Keratinocyte (primary cell): ENCODE results near the gene DHRS12. TPM values are rescaled to one million over a fixed set of nuclear protein-coding genes. Genes with fewer than 3 reads are reported as not detected.

Source experiments
- DNase-seq: peaks from one replicate; pipeline ENCODE4 v3.0.0-alpha.2; 2011; ENCODE audit warnings: low read depth, missing footprints, low spot score
- FAIRE-seq: peaks from 2 replicates; lab custom pipeline; 2011; peaks lifted over from hg19 to GRCh38; lab: Jason Lieb, UNC
- H2AFZ ChIP-seq: 2 replicates; pipeline ENCODE4 v1.6.0; 2012; ENCODE audit warnings: low read length, control low read depth, inconsistent platforms; ENCODE audit not compliant: control insufficient read depth
- H3K27ac ChIP-seq: 2 replicates; pipeline ENCODE4 v1.5.1; 2011; ENCODE audit warnings: low read length; ENCODE audit not compliant: control insufficient read depth, insufficient read depth
- H3K27me3 ChIP-seq: 3 replicates; pipeline ENCODE4 v1.6.0; 2011; ENCODE audit warnings: low read length; ENCODE audit not compliant: control insufficient read depth, insufficient read depth; ENCODE audit errors: extremely low read depth
- H3K36me3 ChIP-seq, 2 experiments: 2 replicates in 1 of 2; 3 replicates in 1 of 2; pipeline ENCODE4 v1.5.1; 2011; ENCODE audit warnings: low read length in 2 of 2, mild to moderate bottlenecking in 1 of 2; ENCODE audit not compliant: control insufficient read depth in 2 of 2, insufficient read depth in 2 of 2; ENCODE audit errors: extremely low read depth in 1 of 2
- H3K4me1 ChIP-seq: 3 replicates; pipeline ENCODE4 v1.5.1; 2011; ENCODE audit warnings: low read length; ENCODE audit not compliant: control insufficient read depth, insufficient read depth; ENCODE audit errors: extremely low read depth
- H3K4me2 ChIP-seq: 3 replicates; pipeline ENCODE4 v1.6.0; 2011; ENCODE audit warnings: low read depth, low read length; ENCODE audit not compliant: control insufficient read depth, insufficient read depth; ENCODE audit errors: extremely low read depth
- H3K4me3 ChIP-seq, 3 experiments: fragments of 200-600 bp in 1 of 3; sonication (generic) in 1 of 3; 2 replicates in 2 of 3; 3 replicates in 1 of 3; pipeline ENCODE4 v1.5.1; 2011 to 2016; ENCODE audit warnings: low read length in 3 of 3, mild to moderate bottlenecking in 3 of 3, control low read depth in 2 of 3, inconsistent platforms in 1 of 3, low read depth in 1 of 3, mixed read lengths in 1 of 3, mixed run types in 1 of 3, moderate library complexity in 1 of 3; ENCODE audit not compliant: control insufficient read depth in 2 of 3, insufficient read depth in 2 of 3; ENCODE audit errors: extremely low read depth in 1 of 3
- H3K79me2 ChIP-seq: 2 replicates; pipeline ENCODE4 v1.6.0; 2012; ENCODE audit warnings: low read length; ENCODE audit not compliant: control insufficient read depth, insufficient read depth
- H3K9ac ChIP-seq: 3 replicates; pipeline ENCODE4 v1.6.0; 2011; ENCODE audit warnings: low read length; ENCODE audit not compliant: control insufficient read depth, insufficient read depth; ENCODE audit errors: extremely low read depth
- H3K9me1 ChIP-seq: 3 replicates; pipeline ENCODE4 v1.6.0; 2011; ENCODE audit warnings: low read length; ENCODE audit not compliant: control insufficient read depth, insufficient read depth; ENCODE audit errors: extremely low read depth
- H3K9me3 ChIP-seq: 2 replicates; pipeline ENCODE4 v1.5.1; 2012; ENCODE audit warnings: low read depth, low read length; ENCODE audit not compliant: control insufficient read depth
- H4K20me1 ChIP-seq: 3 replicates; pipeline ENCODE4 v1.6.0; 2011; ENCODE audit warnings: low read length; ENCODE audit not compliant: control insufficient read depth, insufficient read depth; ENCODE audit errors: extremely low read depth
- EZH2 ChIP-seq: IDR thresholded peaks from one replicate; pipeline ENCODE4 v1.6.1; 2012; ENCODE audit warnings: inconsistent platforms, mild to moderate bottlenecking, low read length, moderate library complexity
- dilution Hi-C: fragments of 300-500 bp; cut with MboI; formaldehyde crosslinking; loops from one replicate; pipeline ENCODE4 v1.7.0; 2020; ENCODE audit warnings: low sequenced_read_pairs; ENCODE audit not compliant: extremely low pct_ligation_motif_present
- polyA plus RNA-seq, 5 experiments: library from polyadenylated mRNA; depleted of rRNA in 3 of 5; stranded (reverse) in 3 of 5; stranded (forward) in 1 of 5; unstranded in 1 of 5; fragments of >200 nt; gene quantifications; 1 replicate in 1 of 5; 2 replicates in 3 of 5; 3 replicates in 1 of 5; pipeline versions ENCODE4 v1.2.1 to v1.2.3, GENCODE V29; 2011 to 2012; ENCODE audit warnings: missing spikeins in 2 of 5, low read depth in 1 of 5, low replicate concordance in 1 of 5
- TF ChIP-seq, protein P1 (sequence below), 3 experiments: IDR thresholded peaks in 1 of 3; conservative IDR thresholded peaks in 1 of 3; optimal IDR thresholded peaks in 1 of 3; 2 replicates in 2 of 3; 3 replicates in 1 of 3; pipeline versions ENCODE3 to v1.5.1; 2011; ENCODE audit warnings: low read length in 3 of 3, mild to moderate bottlenecking in 3 of 3, moderate library complexity in 2 of 3, control low read depth in 1 of 3, inconsistent platforms in 1 of 3; ENCODE audit not compliant: insufficient read depth in 2 of 3; ENCODE audit errors: extremely low read depth in 1 of 3

Gene DHRS12
- polyA plus RNA-seq, 1 donor (not counting 4 experiments of a cell fraction or from before 2014, with no cell fraction given) = 6.1 TPM

DNA sequence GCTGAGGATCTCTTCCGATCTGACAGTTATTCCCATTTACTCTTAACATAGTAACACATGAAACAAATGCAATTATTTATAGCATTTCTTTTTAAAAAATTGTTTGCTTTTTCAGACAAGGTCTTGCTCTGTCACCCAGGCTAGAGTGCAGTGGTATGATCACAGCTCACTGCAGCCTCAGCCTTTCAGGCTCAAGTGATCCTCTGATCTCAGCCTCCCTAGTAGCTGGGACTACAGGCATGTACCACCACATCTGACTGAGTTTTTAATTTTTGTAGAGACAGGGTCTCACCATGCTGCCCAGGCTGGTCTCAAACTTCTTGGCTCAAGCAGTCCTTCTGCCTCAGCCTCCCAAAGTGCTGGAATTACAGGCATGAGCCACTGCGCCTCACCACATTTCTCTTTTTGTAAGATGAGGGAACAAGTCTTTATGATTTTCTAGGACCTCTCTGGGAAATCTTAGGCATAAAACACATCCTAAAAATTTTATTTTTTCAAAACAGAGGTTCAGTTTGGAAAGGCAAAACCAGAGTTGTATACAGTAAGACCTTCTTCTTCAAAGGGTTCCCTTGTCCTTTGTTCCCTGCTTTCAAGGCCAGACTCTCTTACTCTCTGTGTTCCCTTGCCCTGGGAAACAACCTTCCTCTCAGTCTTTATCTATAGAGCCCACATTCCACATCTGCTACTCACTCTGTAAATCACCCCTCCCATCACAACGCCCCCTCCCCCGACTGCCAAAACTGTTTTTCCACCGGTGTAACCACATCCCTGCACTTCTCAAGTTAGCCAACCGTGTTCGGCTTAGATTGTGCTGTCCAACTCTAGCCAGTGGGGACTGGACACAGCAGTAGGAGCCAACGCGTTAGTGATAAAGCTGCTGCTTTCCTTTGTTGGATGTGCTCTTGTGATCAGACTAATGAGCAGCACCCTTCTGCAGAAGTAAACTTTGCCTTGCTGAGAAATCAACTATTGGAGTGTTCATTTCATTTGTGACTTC is 56.2 kb downstream of the DHRS12 start:
- no peak overlapping the region for H2AFZ ChIP-seq
- DNase-seq (no peak), FAIRE-seq (no peak)
- H3K4me2 ChIP-seq = no peak overlapping the region
- H3K27me3 ChIP-seq = no peaks in the 10 kb centered on the region
- H3K36me3 ChIP-seq = peaks cover 22 to 26% of the 10 kb centered on the region in 2 experiments
- H3K4me1 ChIP-seq = no peaks in the 10 kb centered on the region
- no peaks in the 10 kb centered on the region for H3K9me1 ChIP-seq
- H3K79me2 ChIP-seq = peaks cover 2% of the 10 kb centered on the region
- dilution Hi-C loops = no loop called here
- TF ChIP-seq EZH2 = no peak
- TF ChIP-seq, protein P1, sequence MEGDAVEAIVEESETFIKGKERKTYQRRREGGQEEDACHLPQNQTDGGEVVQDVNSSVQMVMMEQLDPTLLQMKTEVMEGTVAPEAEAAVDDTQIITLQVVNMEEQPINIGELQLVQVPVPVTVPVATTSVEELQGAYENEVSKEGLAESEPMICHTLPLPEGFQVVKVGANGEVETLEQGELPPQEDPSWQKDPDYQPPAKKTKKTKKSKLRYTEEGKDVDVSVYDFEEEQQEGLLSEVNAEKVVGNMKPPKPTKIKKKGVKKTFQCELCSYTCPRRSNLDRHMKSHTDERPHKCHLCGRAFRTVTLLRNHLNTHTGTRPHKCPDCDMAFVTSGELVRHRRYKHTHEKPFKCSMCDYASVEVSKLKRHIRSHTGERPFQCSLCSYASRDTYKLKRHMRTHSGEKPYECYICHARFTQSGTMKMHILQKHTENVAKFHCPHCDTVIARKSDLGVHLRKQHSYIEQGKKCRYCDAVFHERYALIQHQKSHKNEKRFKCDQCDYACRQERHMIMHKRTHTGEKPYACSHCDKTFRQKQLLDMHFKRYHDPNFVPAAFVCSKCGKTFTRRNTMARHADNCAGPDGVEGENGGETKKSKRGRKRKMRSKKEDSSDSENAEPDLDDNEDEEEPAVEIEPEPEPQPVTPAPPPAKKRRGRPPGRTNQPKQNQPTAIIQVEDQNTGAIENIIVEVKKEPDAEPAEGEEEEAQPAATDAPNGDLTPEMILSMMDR (optimal IDR thresholded peaks at IDR 0.05 in 1 of 3, IDR thresholded peaks at IDR 0.05 in 1 of 3, conservative IDR thresholded peaks at IDR 0.05 in 1 of 3; ENCODE audit: extremely low read depth in 1 of 3, insufficient read depth in 2 of 3, low read length in 3 of 3) = no peak
- no peak overlapping the region for H3K27ac ChIP-seq
- H3K4me3 ChIP-seq = no peak overlapping the region
- no peak overlapping the region for H3K9ac ChIP-seq
- H4K20me1 ChIP-seq = no peaks in the 10 kb centered on the region
- peaks cover 5% of the 10 kb centered on the region for H3K9me3 ChIP-seq

DNA sequence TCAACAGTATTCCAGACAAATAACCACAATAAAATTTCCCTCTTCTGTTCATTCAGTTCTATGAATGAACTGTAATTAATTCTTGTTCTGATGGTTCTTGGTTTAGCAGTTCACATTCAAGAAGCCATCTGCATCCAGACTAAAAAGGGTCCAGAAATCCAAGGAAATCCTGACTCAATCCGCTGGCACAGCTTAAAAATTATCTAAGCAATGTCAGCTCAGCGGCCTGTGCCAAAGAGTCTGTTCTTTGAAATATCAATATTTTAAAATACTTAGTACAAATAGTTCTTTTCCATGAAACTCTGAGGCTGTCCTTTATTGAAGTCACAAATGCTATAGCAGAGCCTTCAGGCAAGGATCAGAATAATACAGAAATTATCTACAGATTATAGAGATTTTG is 57.2 kb downstream of the DHRS12 start:
- H3K4me2 ChIP-seq = no peak overlapping the region
- H3K79me2 ChIP-seq = peaks cover 2% of the 10 kb centered on the region
- no peak overlapping the region for H3K9ac ChIP-seq
- no peaks in the 10 kb centered on the region for H3K27me3 ChIP-seq
- dilution Hi-C loops = no loop called here
- peaks cover 5% of the 10 kb centered on the region for H3K9me3 ChIP-seq
- no peak overlapping the region for H2AFZ ChIP-seq
- no peaks in the 10 kb centered on the region for H3K9me1 ChIP-seq
- peaks cover 23 to 25% of the 10 kb centered on the region in 2 experiments for H3K36me3 ChIP-seq
- DNase-seq (no peak), FAIRE-seq (no peak)
- H3K4me3 ChIP-seq = no peak overlapping the region
- H3K27ac ChIP-seq = no peak overlapping the region
- H3K4me1 ChIP-seq = no peaks in the 10 kb centered on the region
- no peak for TF ChIP-seq EZH2
- TF ChIP-seq, protein P1 (optimal IDR thresholded peaks at IDR 0.05 in 1 of 3, IDR thresholded peaks at IDR 0.05 in 1 of 3, conservative IDR thresholded peaks at IDR 0.05 in 1 of 3; ENCODE audit: extremely low read depth in 1 of 3, insufficient read depth in 2 of 3, low read length in 3 of 3) = no peak
- no peaks in the 10 kb centered on the region for H4K20me1 ChIP-seq
